HS-5 (cell line): ENCODE data around the gene IFI30.
"Not testable (repeated sequence)": the region's sequence is repeated elsewhere in the genome, so short reads cannot be mapped to it uniquely, and the experiment has no call there.

Experiments used
- DNase-seq: peaks from one replicate; pipeline ENCODE4 v3.0.0-alpha.2; 2012; ENCODE audit warnings: low read depth

The IFI30 gene

DNA sequence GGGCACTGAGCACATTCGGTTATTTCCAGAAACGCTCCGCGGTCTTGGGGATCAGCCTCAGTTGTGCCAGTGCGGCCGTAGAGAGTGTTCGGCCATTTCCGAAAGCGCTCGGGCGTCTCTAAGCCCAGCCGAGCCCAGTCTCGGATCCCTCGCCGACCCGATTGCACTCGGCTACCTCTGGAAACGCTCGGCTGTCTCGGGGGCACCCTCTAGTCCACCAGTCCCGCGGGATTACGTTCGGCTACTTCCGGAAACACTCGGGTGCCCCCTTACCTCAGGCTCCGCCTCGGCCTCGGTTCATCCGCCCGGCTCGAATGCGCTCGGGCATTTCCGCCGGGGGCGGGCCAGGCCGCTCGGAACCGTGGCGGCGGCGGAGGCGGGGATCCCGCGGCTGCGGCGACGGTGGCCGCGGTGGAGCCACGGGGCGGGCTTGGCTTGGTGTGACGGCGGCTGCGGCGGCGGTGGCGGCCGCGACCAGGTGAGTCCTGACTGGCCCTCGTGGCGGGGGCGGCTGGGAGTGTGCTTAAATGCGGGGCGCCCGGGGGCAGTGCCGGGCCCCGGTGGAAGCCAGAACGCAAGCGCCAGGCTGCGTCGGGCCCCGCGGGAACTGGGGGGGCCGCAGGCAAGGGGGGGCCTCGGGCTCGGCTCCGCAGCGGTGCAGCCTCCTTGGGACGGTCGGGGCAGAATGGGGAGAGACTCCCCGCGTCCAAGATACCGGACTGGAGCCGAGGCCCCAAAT is 20.6 kb upstream of the IFI30 start, which contains the start of gene PIK3R2:
Gene PIK3R2, plus strand, starts transcription at position 347 of the 739 bp plus-strand sequence. CDS start 2,717 bp downstream, outside the sequence.
- peak; percentile 96 for DNase-seq

DNA sequence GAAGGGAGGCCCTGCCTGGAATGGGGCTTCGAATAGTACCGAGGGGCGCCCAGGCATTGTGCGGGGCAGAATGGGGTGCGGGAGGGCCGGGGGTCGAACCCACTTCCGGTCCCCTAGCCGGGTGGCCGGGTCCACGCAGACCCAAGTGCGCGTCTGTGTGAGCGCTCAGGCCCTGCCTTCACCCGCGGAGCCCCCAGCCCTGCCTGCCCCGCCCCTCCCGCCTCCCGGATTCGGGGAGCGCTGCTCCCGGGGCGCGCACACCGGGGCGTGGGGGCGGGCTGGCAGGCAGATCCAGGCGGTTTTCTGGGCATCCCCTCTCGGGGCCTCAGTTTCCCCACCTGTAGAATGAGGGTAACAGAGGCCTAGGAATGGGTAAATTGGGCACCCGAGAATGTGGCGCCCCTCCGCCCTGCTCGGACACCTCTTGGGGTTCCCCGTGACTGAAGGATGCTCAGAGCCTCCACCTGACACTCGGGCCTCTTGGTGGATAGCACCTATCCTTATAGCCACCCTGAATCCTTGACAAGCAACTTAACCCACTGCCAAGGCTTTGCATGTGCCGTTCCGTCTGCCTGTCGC is 20.0 kb upstream of the IFI30 start:
- DNase-seq: no peak

DNA sequence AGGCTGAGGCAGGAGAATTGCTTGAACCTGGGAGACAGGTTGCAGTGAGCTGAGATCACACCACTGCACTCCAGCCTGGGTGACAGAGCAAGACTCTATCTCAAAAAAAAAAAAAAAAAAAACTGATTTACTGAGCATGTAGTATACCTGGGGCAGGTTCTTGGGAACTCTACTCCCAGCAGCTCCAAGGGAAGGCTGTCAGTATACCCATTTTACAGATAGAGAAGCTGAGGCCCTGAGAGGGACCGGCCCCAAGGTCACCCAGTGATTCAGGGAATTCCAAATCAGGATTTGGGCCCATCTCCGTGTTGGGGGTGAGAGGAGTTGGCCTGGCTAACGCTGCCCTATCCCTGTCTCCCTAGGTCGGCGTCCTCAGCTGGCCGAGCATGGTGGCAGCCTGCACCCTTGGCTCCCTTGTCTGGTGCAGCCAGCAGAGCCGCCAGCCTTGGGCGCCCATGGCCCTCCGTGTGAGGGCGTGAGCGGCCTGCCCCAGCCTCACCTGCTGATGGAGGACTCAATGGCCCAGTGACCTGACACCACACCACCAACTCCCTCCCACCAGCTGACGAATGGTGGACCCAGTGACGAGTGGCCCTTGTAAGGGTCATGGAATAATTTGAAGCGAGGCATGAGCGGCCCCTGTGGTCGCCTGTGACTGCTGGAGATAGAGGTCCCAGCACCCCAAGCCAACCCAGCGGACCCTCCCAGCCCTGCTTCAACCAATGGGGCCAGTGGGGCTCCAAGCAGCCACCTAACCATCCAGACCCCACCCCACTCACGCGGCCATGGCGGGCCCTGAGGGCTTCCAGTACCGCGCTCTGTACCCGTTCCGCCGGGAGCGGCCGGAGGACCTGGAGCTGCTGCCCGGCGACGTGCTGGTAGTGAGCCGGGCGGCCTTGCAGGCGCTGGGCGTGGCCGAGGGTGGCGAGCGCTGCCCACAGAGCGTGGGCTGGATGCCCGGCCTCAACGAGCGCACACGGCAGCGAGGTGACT is 18.2 kb upstream of the IFI30 start:
- DNase-seq: no peak

- no peak for DNase-seq
These were observed 17.3 kb upstream of the IFI30 start for GRCh38 chr19:18156268-18156667.

DNA sequence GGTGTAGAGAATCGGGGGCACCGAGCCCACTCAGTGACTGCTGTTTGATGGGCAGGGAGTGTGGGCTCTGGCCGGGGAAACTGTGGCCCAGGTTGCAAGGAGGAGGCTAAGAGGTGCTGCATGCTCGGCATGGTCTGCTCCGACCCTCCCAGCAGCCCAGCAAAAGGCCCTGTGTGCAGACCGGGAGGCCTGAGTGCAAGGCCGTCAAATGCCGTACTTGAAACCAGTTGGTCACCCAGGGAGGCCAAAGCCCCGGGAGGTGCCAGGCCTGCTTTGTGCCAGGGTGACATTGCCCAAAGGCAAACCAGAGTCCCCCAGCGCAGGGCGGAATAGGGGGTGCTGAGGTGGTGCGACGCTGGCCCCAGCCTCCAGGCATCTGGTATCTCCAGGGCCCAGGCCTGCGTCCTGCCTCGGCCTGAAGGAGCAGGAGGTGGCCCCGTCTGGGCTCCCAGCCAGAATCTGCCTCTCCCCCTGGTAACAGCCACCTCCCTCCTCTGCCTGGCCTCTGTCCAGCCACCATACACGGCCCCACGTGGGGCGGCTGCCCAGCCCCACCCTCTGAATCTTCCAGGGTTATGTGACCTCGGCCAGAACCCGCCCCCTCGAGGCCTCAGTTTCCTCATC is 16.7 kb upstream of the IFI30 start:
- no peak for DNase-seq

GRCh38 chr19:18157465-18158063 is 16.0 kb upstream of the IFI30 start:
- DNase-seq: no peak

- DNase-seq: no peak
These were observed 15.1 kb upstream of the IFI30 start for GRCh38 chr19:18158467-18158866.

- not testable (repeated sequence) for DNase-seq
These were observed 14.5 kb upstream of the IFI30 start for GRCh38 chr19:18159059-18159616.

DNA sequence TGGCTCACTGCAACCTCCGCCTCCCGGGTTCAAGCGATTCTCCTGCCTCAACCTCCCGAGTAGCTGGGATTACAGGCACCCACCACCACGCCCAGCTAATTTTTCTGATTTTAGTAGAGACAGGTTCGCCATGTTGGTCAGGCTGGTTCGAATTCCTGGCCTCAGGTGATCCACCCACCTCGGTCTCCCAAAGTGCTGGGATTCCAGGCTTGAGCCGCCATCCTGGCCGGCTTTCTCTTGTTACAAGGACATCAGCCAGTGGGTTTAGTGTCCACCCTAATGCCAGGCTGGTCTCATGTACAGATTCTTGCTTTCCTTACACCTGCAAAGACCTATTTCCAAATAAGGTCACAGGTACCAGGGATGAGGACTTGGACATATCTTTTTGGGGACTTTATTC is 13.8 kb upstream of the IFI30 start:
- no peak for DNase-seq

GRCh38 chr19:18160493-18160970 is 13.1 kb upstream of the IFI30 start:
- no peak for DNase-seq

DNA sequence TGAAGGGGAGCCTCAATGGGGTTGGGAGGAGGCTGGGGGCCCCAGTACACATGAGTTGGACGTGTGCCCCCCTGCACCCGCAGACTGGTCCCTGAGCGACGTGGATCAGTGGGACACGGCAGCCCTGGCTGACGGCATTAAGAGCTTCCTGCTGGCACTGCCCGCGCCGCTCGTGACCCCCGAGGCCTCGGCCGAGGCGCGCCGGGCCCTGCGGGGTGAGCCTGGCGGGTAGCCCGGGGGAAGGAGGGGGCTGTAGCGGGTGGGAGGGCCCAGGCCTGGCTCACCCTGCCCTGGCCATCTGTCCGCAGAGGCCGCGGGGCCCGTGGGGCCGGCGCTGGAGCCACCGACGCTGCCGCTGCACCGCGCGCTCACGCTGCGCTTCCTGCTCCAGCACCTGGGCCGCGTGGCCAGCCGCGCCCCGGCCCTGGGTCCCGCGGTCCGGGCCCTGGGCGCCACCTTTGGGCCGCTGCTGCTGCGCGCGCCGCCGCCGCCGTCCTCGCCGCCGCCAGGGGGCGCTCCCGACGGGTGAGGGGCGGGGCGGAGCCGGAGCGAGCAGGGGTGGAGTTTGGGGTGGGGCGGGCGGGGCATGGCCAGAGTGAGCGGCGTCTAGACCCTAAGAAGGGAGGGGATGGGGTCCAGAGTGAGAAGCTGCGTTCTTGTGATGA is 12.5 kb upstream of the IFI30 start:
- DNase-seq: no peak

- DNase-seq: no peak
These were observed 12.0 kb upstream of the IFI30 start for GRCh38 chr19:18161636-18162002.

DNA sequence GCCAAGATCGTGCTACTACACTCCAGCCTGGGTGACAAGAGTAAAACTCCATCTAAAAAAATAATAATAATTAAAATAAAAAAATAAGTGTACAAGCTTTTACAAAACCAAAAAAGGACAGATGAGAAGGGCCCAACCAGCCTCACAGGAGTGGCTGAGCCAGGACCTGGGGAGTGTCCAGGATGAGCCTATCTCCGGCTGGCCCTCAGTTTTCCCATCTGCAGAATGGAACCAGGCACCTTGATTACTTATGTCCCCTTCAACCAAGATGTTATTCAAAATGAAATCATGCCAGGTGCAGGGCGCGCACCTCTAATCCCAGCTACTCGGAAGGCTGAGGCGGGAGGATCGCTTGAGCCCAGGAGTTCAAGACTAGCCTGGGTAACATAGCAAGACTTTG is 9.5 kb upstream of the IFI30 start:
- DNase-seq: no peak

DNA sequence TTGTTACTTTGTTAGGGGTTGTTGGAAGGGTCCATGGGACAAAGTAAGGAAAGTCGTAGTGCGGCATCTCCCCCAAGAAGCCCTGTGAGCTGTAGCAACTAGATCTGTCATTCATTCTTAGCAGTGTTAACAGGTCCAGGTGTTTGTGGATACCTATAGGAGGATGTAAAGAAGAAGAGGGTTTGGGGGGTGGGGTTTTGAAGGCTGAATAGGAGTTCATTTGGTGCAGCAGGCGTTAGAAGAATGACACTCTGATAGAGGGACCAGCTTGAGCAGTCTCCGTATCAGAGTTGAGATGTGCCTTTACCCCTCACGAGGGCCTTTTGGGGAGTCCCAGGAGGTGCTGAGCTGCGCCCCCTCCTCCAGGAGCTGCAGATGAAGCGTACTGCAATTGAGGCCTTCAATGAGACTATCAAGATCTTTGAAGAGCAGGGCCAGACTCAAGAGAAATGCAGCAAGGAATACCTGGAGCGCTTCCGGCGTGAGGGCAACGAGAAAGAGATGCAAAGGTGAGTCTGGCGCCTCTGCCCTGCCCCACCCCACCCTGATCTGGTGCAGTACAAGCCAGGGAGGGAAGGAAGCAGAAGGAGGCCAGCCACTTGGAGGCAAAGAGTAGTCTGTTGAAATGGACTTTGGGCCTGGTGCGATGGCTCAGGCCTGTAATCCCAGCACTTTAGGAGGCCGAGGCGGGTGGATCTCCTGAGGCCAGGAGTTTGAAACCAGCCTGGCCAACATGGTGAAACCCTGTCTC is 7.6 kb upstream of the IFI30 start:
- DNase-seq: no peak

- DNase-seq: no peak
These were observed 6.6 kb upstream of the IFI30 start for GRCh38 chr19:18167011-18167410.

DNA sequence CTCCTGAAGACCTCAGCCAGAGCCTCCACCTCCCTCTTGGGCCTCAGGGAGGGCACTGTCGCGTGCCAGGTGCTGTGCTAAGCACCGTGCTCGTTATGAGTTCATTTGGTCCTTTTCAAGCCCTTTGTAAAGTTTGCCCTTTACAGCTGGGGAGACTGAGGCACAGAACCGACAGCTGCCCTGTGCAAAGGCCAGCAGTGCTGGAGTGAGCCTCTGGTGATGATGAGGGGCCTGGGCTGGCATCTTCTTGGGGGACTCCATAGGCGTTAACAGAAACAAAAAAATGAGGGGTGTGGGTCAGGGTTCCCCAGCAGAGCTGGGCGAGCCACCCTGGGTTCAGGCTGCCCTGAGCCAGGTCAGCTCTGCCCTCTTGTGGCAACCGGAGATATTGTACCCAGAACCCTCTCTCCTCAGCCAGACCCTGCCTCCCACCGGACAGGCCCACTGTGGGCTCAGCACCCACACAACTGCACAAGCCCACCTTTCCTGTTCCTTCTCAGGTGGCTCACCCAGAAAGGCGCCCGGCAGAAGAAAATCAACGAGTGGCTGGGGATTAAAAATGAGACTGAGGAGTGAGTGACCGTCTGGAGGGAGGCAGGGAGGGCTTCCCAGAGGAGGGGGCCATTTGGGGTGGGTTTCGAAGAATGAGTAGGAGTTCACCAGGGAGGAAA is 5.5 kb upstream of the IFI30 start:
- no peak for DNase-seq

- no peak for DNase-seq
These were observed 4.8 kb upstream of the IFI30 start for GRCh38 chr19:18168673-18169381.

DNA sequence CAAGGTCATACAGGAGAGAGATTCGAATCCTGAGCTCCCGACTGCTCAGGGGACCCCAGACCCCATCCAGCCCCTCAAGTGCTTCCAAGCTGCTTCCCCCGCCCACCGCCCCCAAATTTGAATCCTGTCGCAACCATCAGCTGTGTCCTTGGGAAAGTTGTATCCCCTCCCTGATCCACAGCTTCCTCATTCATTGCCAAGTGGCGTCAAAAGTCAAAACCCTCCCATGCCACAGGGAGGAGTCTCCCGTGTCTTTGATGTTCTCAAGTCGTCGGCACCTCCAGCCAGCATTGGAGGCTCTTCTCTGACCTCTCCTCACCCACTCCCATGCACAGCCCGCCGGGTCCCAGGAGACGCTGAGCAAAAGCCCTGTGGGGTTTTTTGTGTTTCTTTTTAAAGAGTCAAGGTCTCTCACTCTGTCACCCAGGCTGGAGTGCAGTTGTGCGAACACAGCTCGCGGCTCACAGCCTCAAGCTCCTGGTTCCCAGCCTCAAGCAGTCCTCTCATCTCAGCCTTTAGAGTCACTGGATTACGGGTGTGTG is 2.8 kb upstream of the IFI30 start:
- DNase-seq: no peak
